SK-N-SH treated with all-trans-retinoic acid at 6 μM for 48 hours (cell line): Measurements from ENCODE around the gene EML4.

Source experiments
- ATAC-seq: fragments of 200-7000 bp; cut with Tn5 transposase; 3 replicates; pipeline ENCODE4 v1.9.1; 2020; ENCODE audit warnings: mild to moderate bottlenecking, moderate library complexity
- BACH2 ChIP-seq: fragments of 250-450 bp; sonication (Bioruptor Pico); IDR thresholded peaks from 2 replicates; pipeline ENCODE4 v1.9.0; 2021; ENCODE audit warnings: mild to moderate bottlenecking, borderline replicate concordance
- CREB5 ChIP-seq: fragments of 250-450 bp; sonication (Bioruptor Pico); IDR thresholded peaks from 2 replicates; pipeline ENCODE4 v1.5.1; 2020; ENCODE audit warnings: low read depth, mild to moderate bottlenecking, moderate library complexity
- CSDC2 ChIP-seq: fragments of 250-450 bp; sonication (Bioruptor Pico); IDR thresholded peaks from 2 replicates; pipeline ENCODE4 v1.5.0; 2020; ENCODE audit warnings: mild to moderate bottlenecking, moderate library complexity
- ESRRG ChIP-seq: fragments of 250-450 bp; sonication (Bioruptor Pico); IDR thresholded peaks from 2 replicates; pipeline ENCODE4 v1.6.1; 2021; ENCODE audit warnings: mild to moderate bottlenecking
- GLIS3 ChIP-seq: fragments of 250-450 bp; sonication (Bioruptor Pico); IDR thresholded peaks from 2 replicates; pipeline ENCODE4 v1.5.0; 2020; ENCODE audit warnings: mild to moderate bottlenecking, moderate library complexity
- ISL1 ChIP-seq: fragments of 250-450 bp; sonication (Bioruptor Pico); IDR thresholded peaks from 2 replicates; pipeline ENCODE4 v2.1.2; 2022; ENCODE audit warnings: mild to moderate bottlenecking, moderate library complexity
- OSR1 ChIP-seq: fragments of 250-450 bp; sonication (Bioruptor Pico); IDR thresholded peaks from 2 replicates; pipeline ENCODE4 v1.8.0; 2022; ENCODE audit warnings: moderate library complexity, mild to moderate bottlenecking, inconsistent platforms
- POU6F1 ChIP-seq: fragments of 250-450 bp; sonication (Bioruptor Pico); IDR thresholded peaks from 2 replicates; pipeline ENCODE4 v1.8.0; 2021; ENCODE audit warnings: low read depth, mild to moderate bottlenecking, moderate library complexity, borderline replicate concordance
- PPARA ChIP-seq: fragments of 250-450 bp; sonication (Bioruptor Pico); IDR thresholded peaks from 2 replicates; pipeline ENCODE4 v1.5.0; 2020; ENCODE audit warnings: mild to moderate bottlenecking, borderline replicate concordance
- RARB ChIP-seq: fragments of 250-450 bp; sonication (Bioruptor Pico); IDR thresholded peaks from 2 replicates; pipeline ENCODE4 v1.8.0; 2021; ENCODE audit warnings: mild to moderate bottlenecking, moderate library complexity
- SNAI2 ChIP-seq: fragments of 250-450 bp; sonication (Bioruptor Pico); IDR thresholded peaks from 2 replicates; pipeline ENCODE4 v1.5.0; 2020; ENCODE audit warnings: mild to moderate bottlenecking, moderate library complexity
- TCF4 ChIP-seq: fragments of 250-450 bp; sonication (Bioruptor Pico); IDR thresholded peaks from 2 replicates; pipeline ENCODE4 v1.8.0; 2021; ENCODE audit warnings: mild to moderate bottlenecking, moderate library complexity, borderline replicate concordance
- TOX ChIP-seq: fragments of 250-450 bp; sonication (Bioruptor Pico); IDR thresholded peaks from 2 replicates; pipeline ENCODE4 v1.8.0; 2021; ENCODE audit warnings: mild to moderate bottlenecking, moderate library complexity, borderline replicate concordance
- TSHZ2 ChIP-seq: fragments of 250-450 bp; sonication (Bioruptor Pico); IDR thresholded peaks from 2 replicates; pipeline ENCODE4 v1.5.0; 2020; ENCODE audit warnings: mild to moderate bottlenecking, moderate library complexity
- ZC3H10 ChIP-seq: fragments of 250-450 bp; sonication (Bioruptor Pico); IDR thresholded peaks from 2 replicates; pipeline ENCODE4 v1.5.1; 2021; ENCODE audit warnings: mild to moderate bottlenecking, moderate library complexity
- ZFP3 ChIP-seq: fragments of 250-450 bp; sonication (Bioruptor Pico); IDR thresholded peaks from 2 replicates; pipeline ENCODE4 v1.5.0; 2020; ENCODE audit warnings: mild to moderate bottlenecking, moderate library complexity
- ZFP30 ChIP-seq: fragments of 450-650 bp; formaldehyde crosslinking; IDR thresholded peaks from 2 replicates; pipeline ENCODE4 v1.5.0; 2022; ENCODE audit warnings: mild to moderate bottlenecking, moderate library complexity
- ZNF565 ChIP-seq: fragments of 450-650 bp; formaldehyde crosslinking; conservative IDR thresholded peaks from 2 replicates; pipeline ENCODE4 v1.5.0; 2020; ENCODE audit warnings: low read depth, mild to moderate bottlenecking, moderate library complexity
- ZNF70 ChIP-seq: fragments of 450-650 bp; formaldehyde crosslinking; IDR thresholded peaks from 2 replicates; pipeline ENCODE4 v1.5.0; 2020; ENCODE audit warnings: mild to moderate bottlenecking, moderate library complexity
- ZNF8 ChIP-seq: fragments of 450-650 bp; formaldehyde crosslinking; IDR thresholded peaks from 2 replicates; pipeline ENCODE4 v1.5.0; 2020; ENCODE audit warnings: mild to moderate bottlenecking, moderate library complexity
- TF ChIP-seq, protein P1 (sequence below): fragments of 250-450 bp; sonication (Bioruptor Pico); IDR thresholded peaks from 2 replicates; pipeline ENCODE4 v1.5.1; 2021; ENCODE audit warnings: mild to moderate bottlenecking, moderate library complexity

Gene EML4

DNA sequence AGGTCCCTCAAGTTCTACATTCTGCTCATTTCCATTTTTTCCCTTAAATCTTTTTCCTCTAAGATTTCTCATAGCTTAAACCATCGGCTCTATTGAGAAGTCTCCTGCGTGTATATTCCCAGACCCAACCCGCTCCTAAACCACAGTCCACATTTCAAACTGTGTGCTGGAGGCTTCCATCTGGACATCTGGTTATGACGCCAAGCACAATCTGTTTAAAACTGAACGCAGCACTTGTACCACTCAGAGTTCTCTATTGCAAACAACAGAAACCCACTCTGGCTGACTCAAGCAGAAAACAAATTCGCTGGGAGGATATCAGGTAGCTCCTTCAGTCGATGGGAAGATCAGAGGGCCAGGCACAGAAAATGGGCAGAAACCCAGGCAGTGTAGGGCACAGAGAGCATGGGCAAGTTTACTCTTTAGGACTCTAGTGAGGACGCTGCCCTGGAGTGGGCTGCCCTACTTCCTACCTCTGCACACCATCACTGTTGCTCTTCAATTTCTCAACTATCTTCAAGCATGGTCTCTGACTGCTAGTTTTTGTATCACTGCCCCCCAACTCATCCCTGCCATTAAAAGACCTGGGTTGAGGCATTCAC is 5.6 kb upstream of the EML4 start:
- no peak for ATAC-seq
- TF ChIP-seq GLIS3 (no peak), ZNF8 (no peak), CREB5 (no peak), SNAI2 (CRISPR knock-in tag) (no peak), ESRRG (CRISPR knock-in tag) (no peak), ZFP30 (CRISPR knock-in tag) (no peak), ZNF70 (CRISPR knock-in tag) (no peak), RARB (CRISPR knock-in tag) (no peak), TSHZ2 (CRISPR knock-in tag) (no peak), OSR1 (CRISPR knock-in tag) (no peak), ZFP3 (CRISPR knock-in tag) (no peak), CSDC2 (no peak), ISL1 (CRISPR knock-in tag) (no peak), PPARA (CRISPR knock-in tag) (no peak), TOX (CRISPR knock-in tag) (no peak), ZC3H10 (no peak), TCF4 (CRISPR knock-in tag) (no peak)
- TF ChIP-seq, protein P1, sequence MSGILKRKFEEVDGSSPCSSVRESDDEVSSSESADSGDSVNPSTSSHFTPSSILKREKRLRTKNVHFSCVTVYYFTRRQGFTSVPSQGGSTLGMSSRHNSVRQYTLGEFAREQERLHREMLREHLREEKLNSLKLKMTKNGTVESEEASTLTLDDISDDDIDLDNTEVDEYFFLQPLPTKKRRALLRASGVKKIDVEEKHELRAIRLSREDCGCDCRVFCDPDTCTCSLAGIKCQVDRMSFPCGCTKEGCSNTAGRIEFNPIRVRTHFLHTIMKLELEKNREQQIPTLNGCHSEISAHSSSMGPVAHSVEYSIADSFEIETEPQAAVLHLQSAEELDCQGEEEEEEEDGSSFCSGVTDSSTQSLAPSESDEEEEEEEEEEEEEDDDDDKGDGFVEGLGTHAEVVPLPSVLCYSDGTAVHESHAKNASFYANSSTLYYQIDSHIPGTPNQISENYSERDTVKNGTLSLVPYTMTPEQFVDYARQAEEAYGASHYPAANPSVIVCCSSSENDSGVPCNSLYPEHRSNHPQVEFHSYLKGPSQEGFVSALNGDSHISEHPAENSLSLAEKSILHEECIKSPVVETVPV: no peak

DNA sequence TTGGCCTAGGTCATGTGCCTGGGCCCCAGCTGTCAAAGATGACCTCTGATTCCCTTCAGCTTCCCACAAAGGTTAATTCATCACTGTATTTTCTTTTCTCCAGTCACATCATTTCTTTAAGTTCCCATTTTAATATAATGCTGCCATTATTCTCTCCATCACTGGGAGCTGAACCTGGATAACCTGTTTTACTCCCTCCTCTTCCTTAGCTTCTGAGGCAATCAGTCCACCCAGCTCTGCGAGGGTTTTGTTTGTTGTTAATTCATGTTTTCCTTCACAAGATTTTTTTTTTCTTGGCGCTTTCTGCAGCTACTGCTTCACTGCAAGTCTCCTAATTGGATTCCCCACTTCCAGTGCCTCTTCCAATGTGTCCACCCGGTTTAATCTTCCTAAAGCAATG is 5.1 kb upstream of the EML4 start:
- ATAC-seq: no peak
- TF ChIP-seq TOX (CRISPR knock-in tag): no peak
- no peak for TF ChIP-seq GLIS3
- no peak for TF ChIP-seq ZNF70 (CRISPR knock-in tag)
- TF ChIP-seq RARB (CRISPR knock-in tag): no peak
- TF ChIP-seq TCF4 (CRISPR knock-in tag): no peak
- TF ChIP-seq ZC3H10: no peak
- TF ChIP-seq OSR1 (CRISPR knock-in tag): no peak
- no peak for TF ChIP-seq SNAI2 (CRISPR knock-in tag)
- no peak for TF ChIP-seq TSHZ2 (CRISPR knock-in tag)
- no peak for TF ChIP-seq CSDC2
- TF ChIP-seq BACH2: no peak

GRCh38 chr2:42164971-42165370 is 4.2 kb upstream of the EML4 start:
- ATAC-seq: no peak
- TF ChIP-seq GLIS3 (no peak), CREB5 (no peak), ZNF565 (CRISPR knock-in tag) (no peak), POU6F1 (no peak), RARB (CRISPR knock-in tag) (no peak), OSR1 (CRISPR knock-in tag) (no peak), TOX (CRISPR knock-in tag) (no peak), BACH2 (no peak)
- TF ChIP-seq, protein P1: no peak
